ENCODE measurements around the gene TSC22D2.
"Not testable (repeated sequence)": the region's sequence is repeated elsewhere in the genome, so short reads cannot be mapped to it uniquely, and the experiment has no call there.

TSC22D2 gene

GRCh38 chr3:150449169-150449721 lies 41.1 kb downstream of the TSC22D2 start:
- DNase-seq: no peak

DNA sequence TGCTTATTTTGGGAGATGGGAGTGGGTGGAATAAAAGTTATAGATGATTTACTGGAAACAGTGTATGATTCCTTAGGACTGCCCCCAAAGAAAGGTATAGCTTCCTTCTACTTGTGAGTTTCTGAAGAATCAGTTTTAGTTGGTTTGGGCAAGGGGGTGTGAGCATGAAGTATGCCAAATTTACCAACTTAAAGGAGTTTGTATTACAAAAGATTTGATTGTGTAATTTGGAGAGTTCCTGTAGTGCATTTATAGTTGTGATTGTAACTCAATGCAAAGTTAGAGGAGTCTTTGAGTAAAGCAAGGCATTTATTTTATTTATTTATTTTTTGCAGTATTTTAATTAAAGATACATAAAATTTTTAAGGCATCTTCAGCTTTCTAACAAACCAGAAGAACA lies 42.8 kb downstream of the TSC22D2 start:
- no peak for DNase-seq

GRCh38 chr3:150451329-150452048 lies 43.4 kb downstream of the TSC22D2 start:
- no peak for DNase-seq

- DNase-seq: no peak
Observed at GRCh38 chr3:150453353-150453752, 45.3 kb downstream of the TSC22D2 start.

DNA sequence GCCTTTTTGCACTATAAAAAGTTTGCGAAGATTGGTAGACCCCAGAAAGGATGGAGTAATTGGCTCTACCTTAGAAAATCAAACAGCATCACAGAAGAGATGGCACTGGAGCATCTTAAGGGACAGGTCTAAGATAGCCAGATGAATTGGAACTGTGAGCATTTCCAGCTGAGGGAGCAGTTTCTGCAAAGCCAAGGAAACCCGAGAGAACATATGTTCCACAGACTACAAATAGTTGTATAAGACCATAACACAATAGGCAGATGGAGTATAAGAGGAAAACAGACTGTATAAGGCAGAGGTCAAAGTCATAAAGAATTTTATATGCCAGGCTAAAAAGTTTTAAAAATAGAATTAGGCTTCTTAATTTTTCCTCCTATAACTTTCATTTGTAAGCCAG lies 46.0 kb downstream of the TSC22D2 start:
- DNase-seq: no peak

- DNase-seq: no peak
Observed at GRCh38 chr3:150454622-150455021, 46.5 kb downstream of the TSC22D2 start.

- DNase-seq: no peak
Observed at GRCh38 chr3:150455341-150455740, 47.2 kb downstream of the TSC22D2 start.

- no peak for DNase-seq
Observed at GRCh38 chr3:150458001-150458400, 49.9 kb downstream of the TSC22D2 start.

DNA sequence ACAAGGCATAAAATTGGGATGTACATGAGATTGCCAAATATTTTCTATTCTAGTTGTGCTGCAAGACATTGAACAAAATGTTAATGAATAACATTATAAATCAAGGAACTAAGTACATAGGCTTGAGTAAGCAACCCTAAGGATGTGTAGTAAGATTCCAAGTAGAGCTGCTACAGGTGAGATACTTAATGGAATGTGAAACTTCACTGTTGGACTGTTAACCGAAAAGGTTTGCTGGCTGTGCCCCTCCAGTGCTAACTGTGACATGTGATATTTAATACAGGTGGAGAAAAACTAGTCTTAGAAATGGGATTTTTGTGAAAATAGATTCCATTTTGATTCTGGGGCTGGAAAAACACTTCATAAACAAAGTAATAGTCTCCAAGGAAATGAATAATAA lies 52.4 kb downstream of the TSC22D2 start:
- DNase-seq: no peak

DNA sequence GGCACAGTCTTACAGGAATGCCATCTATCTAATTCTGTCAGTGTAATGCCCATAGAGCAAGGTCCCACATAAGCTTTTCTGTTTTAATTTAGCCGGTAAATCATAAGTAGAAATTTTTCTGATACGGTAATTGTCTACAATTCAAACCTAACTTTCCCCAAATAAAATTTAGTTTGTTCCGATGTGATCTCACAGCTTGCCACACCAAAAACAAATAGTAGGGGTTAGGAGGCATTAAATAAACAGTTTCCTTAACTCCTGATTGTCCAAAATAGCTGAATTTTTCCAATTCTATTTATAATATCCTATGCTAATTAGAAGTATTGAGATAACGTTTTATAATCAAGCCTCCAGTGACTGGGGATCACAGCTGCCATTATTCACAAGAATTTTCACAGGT lies 53.3 kb downstream of the TSC22D2 start:
- DNase-seq: no peak

DNA sequence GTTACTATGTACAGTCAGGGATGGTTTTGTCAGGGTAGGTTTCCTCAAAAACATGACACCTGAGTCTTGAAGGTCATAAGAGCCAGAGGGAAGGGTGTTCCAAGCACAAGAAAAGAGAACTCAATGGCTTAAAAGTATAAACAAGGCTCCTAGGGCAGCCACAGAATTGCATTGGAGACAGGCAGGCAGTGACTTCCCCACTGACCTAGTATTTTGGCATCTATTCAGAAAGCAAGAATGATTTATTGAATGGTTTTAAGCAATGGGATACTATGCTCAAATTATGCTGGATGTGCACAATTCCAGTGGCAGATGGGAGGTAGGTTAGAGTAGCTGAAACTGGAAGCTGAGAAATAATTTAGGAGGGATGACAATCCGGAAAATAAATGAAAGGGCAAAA lies 54.0 kb downstream of the TSC22D2 start:
- no peak for DNase-seq

DNA sequence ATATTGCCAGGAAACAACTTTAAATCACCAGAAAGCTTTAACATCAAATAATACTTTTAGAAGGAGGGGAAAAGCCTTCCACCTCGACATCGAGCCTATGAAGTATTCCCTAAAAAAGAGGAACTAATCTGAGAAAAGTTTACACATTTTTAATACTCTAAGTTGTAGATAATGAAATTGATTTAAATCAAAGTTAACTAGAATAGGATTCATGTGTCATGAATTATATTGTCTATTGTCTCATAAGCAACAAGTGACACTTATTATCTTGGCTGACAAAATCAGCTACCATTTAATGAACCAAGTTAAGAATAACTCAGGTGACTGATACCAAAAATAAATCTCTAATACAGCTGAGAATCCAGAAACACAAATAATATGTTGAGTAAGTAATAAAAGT lies 56.6 kb downstream of the TSC22D2 start:
- DNase-seq: no peak

DNA sequence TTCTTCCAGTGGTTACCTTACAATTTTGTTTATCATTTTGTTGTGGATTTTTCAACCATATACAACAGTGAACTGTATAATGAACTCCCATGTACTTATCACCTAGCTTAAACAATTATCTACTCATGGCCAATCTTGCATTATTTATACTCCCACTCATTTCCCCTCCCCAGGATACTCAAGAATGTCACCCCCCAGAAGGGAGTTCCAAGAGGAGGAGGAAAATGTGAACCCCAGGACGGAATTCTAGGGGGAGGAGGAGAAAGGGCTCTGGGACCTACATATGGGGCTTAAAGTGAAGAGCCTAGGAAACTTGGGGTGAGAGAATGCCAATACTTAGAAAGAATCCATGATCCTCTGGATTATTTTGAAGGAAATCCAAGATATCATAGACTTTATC lies 59.3 kb downstream of the TSC22D2 start:
- DNase-seq: no peak

DNA sequence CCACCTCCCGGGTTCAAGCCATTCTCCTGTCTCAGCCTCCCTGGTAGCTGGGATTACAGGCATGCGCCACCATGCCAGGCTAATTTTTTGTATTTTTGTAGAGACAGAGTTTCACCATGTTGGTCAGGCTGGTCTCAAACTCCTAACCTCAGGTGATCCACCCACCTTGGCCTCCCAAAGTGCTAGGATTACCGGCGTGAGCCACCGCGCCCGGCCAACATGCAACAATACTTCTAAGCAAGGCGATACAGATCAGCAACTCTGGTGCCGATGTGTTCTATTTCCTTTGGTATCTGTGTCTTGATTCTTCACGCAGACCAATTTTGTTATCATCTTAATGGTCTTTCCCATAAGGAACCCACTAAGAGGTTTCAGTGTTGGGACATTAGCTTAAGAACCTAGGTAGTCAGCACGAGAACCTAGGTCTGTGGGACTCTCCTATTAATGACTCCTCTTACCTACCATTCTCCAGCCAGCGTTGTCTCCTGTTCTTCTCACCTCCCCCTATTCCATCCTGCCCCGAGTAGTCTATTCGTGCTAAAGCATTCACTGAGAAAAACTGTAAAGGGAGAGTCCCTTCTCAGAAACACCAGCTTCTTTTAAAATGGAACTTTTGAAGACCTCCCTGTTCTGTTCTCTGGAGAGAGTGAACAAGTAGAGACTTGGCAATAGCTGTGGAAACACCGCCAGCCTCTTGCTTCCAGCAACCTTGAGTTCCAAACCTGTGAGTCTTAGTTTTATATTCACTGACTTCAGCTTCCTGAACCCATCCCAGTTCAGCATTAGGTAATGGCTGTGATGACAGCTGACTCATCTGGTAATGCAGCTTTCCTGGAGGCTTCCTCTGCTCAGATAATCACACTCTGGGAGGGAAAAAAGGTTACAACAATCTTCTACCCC lies 61.2 kb downstream of the TSC22D2 start:
- no peak for DNase-seq

DNA sequence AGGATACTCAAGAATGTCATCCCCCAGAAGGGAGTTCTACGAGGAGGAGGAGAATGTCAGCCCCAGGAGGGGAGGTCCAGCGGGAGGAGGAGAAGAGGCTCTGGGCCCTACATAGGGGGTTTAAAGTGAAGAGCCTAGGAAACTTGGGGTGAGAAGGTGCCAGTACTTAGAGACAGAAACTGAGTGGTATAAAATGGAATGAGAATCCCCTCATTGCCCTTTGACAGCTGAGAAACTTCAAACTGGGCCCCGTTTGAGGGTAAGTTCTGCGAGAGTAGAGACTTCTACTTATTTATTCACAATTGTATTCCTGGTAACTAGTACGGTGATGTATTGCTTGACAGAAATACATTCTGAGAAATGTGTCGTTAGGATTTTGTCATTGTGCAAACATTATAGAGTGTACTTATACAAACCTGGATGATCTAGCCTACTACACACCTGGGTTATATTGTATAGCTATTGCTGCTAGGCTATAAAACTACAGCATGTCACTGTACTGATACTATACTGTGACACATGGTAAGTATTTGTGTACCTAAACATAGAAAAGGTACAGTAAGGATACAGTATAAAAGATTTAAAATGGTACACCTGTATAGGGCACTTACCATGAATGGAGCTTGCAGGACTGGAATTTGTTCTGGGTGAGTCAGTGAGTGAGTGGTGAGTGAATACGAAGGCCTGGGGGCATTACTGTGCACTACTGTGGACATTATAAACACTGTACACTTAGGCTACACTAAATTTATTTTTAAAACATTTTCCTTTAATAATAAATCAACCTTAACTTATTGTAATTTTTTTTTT lies 62.0 kb downstream of the TSC22D2 start:
- no peak for DNase-seq

GRCh38 chr3:150472421-150472820 lies 64.3 kb downstream of the TSC22D2 start:
- no peak for DNase-seq

DNA sequence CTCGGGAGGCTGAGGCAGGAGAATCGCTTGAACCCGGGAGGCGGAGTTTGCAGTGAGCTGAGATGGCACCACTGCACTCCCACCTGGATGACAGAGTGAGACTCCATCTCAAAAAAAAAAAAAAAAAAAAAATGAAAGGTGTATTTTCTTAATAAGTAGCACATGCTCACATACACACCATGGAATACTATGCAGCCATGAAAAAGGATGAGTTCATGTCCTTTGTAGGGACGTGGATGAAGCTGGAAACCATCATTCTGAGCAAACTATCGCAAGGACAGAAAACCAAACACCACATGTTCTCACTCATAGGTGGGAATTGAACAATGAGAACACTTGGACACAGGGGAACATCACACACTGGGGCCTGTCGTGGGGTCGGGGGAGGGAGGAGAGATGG lies 65.1 kb downstream of the TSC22D2 start:
- DNase-seq: not testable (repeated sequence)

DNA sequence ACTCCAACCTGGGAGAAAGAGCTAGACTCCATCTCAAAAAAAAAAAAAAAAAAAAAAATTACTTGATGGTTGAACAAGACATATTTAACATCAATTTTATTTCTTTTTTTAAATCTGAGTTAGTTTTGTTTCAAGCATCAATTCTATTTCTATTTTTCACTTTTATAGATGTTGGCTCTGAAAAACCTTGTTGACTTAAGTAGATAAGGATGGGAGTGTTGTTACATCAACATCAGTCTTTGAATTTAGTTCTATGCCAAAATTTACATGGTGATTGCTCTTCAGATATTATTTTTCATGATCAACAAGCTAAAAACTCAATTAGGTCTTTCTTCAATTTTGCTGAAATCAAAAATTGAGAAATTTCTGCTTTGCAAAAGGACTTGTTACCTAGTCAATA lies 71.3 kb downstream of the TSC22D2 start:
- no peak for DNase-seq

DNA sequence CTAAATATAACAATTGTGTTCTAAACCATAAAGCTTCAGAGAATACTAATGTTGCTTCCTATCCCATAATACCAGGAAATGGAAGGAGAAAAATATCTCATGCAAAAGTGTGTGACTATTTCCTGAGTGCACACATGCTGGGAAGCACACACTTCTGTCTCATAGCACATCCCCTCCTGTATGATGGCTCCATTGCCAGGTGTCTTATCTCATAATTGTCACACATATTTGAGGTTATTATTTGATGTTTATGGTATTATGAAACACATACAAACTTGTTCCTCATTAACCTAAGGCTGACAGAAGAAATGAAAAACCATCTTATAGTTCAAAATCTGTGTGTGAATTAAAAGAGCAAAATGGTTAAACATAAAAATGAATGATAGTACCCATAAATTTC lies 72.8 kb downstream of the TSC22D2 start:
- no peak for DNase-seq

GRCh38 chr3:150483226-150483625 lies 75.1 kb downstream of the TSC22D2 start:
- DNase-seq: no peak

GRCh38 chr3:150484410-150484809 lies 76.3 kb downstream of the TSC22D2 start:
- no peak for DNase-seq

- DNase-seq: no peak
Observed at GRCh38 chr3:150488867-150489266, 80.8 kb downstream of the TSC22D2 start.

All from stimulated activated CD4-positive, alpha-beta T cell treated with anti-CD3 and anti-CD28 coated beads, Interleukin-4, amount 100 ng/mL, for 24 hours (primary cell).